ENCODE results near the gene TLR8.

DNA sequence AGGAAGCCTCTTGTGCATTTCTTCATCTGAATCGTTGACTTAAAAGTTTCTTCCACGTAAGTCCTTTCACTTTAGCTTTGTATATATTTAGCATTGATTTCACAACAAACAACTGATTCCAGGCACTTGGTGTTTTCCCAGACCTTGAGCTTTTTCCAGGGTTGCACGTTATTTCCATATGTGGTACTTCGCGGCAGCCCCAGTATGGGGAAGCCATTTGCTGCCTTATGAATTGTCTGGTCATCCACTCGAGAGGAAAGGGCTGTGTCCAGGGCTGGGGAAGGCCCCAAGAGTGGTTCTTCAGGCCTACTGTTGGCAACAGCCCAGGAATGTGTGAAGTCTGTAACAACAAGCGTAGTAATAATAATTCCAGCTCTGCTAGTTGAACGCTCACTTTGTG is 2.8 kb upstream of the TLR8 start:
- TF ChIP-seq POLR2A (IDR thresholded peaks at IDR 0.05), result no peak
- TF ChIP-seq, protein P1, sequence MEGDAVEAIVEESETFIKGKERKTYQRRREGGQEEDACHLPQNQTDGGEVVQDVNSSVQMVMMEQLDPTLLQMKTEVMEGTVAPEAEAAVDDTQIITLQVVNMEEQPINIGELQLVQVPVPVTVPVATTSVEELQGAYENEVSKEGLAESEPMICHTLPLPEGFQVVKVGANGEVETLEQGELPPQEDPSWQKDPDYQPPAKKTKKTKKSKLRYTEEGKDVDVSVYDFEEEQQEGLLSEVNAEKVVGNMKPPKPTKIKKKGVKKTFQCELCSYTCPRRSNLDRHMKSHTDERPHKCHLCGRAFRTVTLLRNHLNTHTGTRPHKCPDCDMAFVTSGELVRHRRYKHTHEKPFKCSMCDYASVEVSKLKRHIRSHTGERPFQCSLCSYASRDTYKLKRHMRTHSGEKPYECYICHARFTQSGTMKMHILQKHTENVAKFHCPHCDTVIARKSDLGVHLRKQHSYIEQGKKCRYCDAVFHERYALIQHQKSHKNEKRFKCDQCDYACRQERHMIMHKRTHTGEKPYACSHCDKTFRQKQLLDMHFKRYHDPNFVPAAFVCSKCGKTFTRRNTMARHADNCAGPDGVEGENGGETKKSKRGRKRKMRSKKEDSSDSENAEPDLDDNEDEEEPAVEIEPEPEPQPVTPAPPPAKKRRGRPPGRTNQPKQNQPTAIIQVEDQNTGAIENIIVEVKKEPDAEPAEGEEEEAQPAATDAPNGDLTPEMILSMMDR (IDR thresholded peaks at IDR 0.05 in 4 of 5, conservative IDR thresholded peaks at IDR 0.05 in 1 of 5), result no peak
